Stimulated activated CD4-positive, alpha-beta T cell treated with anti-CD3 and anti-CD28 coated beads, Interleukin-15, amount 100 ng/mL, for 24 hours (primary cell): Measurements from ENCODE around the gene GCK.

ENCODE experiments used
- DNase-seq: peaks from one replicate; pipeline ENCODE4 v3.0.0-alpha.2; 2020

The GCK gene

DNA sequence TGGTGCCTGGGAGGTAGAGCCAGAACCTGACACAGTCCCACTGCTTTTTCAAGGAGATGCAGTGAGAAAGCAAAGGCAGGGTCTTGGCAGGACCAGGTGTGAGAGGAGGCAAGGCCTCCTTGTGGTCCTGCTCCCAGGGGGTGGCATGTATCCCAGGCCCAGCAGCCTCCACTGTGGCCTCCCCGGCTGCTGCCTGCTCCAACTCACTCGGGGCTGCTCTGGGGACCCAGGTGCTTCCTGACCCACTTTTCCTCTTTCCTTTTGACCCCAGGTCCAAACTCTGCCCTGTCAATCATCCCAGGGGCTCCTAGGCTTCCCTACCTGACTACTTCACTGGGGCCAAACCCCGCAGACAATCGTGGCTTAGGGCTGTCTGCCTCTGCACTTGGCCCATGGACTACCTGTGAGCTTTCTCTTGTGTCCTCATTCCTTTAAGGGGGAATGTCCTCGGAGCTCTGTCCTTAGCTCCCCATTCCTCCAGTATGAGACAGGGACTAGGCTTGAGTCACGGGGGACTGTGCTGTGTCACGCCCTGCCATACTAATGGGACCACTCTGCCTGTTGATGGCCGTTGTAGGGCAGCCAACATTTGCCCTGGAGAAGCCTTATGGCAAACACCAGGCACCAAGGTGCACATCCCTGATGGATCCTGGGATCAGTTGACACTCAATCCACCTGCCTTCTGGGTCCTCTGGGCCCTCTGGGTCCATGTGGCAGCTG, 86.2 kb downstream of the GCK start:
- DNase-seq, result no peak

- no peak for DNase-seq
Measured at GRCh38 chr7:44101966-44102845, 87.0 kb downstream of the GCK start.

DNA sequence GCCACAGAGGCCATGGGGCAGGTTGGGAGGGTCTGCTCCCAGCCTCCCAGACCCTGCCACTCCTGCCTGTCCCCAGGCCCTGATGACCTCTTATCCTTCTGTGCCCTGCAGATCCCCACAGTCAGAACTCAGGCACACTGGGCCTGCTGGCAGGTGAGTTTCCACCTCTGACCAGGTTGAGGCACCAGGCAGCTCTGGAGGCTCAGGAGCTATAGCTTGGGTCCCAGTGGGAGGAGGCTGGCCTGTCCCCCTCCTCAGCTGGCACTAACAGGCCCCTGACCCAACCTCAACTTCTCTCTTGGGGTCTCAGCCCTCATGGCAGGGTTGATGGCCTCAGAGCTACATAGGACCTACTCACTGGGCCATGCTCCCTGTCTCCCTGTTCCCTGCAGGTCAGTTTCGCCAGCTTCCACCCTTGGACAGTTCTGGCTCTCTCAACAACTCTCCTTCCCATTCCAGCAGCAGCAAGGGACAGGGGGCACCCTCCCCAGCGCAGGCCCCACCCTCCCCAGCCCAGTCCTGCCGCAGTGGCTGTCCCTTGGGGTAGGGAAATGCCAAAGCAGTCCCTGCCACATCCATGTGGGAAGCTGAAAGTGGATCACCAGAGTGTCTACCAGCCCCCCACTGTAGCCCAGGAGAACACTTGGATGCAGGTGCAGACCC, 87.8 kb downstream of the GCK start:
- no peak for DNase-seq

GRCh38 chr7:44100458-44101302, 88.6 kb downstream of the GCK start:
- DNase-seq, result no peak

- DNase-seq, result no peak
Measured at GRCh38 chr7:44099669-44100068, 89.6 kb downstream of the GCK start.

GRCh38 chr7:44098092-44099068, 90.9 kb downstream of the GCK start:
- DNase-seq, result no peak

DNA sequence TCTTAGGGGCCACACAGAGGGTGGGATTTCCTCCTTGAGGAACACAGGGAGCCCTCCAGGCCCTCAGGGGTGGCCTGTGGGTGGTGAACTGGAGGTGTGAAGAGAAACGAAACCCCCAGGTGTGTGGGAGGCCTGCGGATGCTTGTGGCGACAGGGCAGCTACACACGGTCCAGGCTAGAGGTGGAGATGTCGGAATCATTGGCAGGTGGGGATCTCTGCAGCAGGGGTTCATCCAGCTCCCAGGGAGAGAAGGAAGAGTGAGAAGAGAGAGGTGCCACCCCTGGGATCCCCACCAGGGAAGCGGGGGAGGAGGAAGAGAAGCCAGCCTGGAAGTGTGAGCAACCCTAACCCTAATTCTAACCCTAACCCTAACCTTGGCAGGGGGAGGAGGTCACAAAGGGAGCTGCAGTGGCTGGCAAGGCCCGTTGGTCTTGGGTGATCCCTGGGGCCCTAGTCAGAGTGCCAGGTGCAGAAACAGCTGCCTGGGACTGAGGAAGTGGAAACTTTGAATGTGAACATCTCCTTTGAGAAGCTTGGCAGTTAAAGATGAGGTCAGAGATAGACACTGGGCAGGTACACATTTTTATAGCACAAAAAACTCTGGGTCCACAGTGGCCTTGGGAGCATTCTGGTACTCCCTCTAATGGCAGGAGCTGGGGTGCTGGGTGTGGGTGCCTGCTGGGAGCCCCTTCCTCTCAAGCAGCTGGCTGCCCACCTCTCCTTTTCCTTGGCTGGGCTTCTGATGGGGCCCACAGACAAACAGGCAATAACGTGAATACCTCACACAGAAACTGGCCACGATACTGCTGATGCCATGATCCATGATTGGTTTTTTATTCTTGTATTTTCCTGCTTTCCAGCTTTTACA, 91.9 kb downstream of the GCK start:
- peak; percentile 38 for DNase-seq

DNA sequence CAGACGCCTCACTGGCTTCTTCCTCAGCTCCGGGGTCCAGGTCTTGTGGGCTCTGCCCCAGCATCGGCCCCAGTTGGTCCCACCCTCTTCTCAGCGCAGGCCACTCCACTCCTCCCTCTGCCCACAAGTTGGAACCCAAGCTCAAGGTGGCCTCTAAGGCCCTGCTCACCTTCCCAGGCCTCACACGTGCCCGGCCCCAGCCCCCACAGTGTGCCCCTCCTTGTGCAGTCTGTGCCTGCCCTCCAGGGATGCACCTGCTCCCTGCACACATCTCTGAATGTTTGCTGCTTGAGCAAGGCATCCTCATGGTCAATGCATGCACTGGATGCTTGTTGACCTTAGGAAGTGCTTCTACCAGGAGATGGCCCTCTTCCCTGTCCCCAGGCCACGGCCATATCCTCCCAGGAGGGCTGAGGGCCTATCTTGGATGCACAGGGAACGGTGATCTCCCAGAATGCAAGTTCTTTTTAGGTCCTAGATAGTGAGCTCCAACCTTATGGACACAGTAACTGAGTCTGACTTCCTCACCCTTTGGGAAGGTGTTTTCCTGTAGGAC, 92.8 kb downstream of the GCK start:
- no peak for DNase-seq

DNA sequence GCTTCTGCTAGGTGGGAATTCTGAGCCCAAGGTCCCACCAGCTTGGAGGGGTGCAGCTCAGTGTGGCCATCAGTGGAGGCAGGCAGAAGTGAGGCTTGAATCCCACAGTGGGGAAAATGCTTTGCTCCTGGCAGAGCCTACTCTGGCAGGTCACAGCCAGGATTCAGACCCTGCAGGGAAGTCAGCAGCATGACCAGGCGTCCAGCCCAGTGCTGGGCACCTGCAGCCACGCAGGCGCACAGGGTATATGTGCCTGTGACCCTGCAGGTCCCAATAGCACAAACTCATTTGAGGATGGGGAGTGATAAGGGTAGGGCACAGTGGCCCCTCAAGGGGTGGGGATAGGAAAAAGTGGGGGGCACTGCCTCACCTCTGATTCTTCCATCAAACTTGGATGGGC, 93.5 kb downstream of the GCK start:
- DNase-seq, result no peak

GRCh38 chr7:44094883-44095592, 94.2 kb downstream of the GCK start:
- DNase-seq, result no peak

- DNase-seq, result no peak
Measured at GRCh38 chr7:44094365-44094764, 94.9 kb downstream of the GCK start.
